ENCODE data around the gene ZBTB47.

The ZBTB47 gene

DNA sequence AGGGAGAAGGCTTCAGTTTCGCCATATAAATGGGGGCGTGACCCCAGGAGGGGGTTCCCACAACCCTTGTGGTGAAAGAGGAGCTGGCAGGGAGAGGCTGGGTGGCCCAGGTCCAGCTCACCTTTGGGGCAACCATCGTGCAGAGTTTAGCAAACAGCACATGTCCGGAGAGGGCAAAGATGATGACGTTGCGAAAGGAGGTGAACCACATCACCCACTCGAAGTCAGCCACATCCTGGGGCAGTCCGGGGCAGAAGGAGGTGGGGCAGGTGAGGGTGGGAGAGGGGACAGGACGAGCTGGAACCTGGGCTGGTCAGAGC lies 45.4 kb downstream of the ZBTB47 start:
- no peak for DNase-seq (ENCODE audit: low read depth in 2 of 2)

GRCh38 chr3:42699511-42699971 lies 46.0 kb downstream of the ZBTB47 start:
- DNase-seq (ENCODE audit: low read depth in 2 of 2) = no peak

DNA sequence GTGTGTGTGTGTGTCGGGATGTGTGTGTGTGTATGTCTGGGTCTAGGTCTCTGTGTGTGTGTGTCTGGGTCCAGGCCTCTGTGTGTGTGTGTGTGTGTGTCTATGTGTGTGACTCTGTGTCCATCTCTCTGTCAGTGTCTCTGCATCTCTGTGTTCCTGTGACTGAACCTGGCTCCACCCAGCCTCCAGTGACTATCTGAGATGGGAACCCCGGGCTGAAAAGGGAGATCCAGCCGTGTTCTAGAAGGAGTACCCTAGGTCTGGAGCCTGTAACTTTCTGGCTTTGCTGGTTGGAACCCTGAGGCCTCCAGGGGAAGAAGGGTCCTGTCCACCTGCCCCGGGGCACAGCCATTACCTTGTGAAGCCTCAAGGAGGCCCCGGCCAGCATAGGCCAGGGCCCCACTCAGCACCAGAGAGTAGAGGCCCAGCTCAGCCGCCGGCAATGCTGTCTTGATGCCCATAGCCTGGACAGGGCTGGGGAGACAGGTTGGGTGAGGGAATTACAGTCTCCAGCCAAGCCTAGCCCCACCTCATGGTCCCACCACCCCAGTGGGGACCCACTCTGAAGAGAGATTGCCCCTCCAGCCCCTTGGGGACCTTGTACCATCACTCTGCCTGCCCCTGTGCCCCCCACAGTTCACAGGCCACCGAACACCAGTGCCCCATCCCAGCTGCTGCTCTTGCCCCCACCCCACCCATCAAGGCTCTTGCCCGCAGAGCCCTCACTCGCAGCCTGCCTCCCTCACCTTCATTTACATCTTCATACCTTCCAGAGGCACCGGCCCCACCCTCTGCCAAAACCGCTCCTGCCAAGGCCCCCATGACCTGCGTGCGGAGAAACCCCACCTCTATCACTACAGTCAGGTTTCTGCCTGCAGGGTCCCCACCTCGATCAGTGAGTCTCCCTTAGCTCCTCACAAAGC lies 47.1 kb downstream of the ZBTB47 start:
- no peak for DNase-seq (ENCODE audit: low read depth in 2 of 2)

- DNase-seq (ENCODE audit: low read depth in 2 of 2) = peak; percentile 11 to 20
These were observed 48.0 kb downstream of the ZBTB47 start for GRCh38 chr3:42701371-42702065.

DNA sequence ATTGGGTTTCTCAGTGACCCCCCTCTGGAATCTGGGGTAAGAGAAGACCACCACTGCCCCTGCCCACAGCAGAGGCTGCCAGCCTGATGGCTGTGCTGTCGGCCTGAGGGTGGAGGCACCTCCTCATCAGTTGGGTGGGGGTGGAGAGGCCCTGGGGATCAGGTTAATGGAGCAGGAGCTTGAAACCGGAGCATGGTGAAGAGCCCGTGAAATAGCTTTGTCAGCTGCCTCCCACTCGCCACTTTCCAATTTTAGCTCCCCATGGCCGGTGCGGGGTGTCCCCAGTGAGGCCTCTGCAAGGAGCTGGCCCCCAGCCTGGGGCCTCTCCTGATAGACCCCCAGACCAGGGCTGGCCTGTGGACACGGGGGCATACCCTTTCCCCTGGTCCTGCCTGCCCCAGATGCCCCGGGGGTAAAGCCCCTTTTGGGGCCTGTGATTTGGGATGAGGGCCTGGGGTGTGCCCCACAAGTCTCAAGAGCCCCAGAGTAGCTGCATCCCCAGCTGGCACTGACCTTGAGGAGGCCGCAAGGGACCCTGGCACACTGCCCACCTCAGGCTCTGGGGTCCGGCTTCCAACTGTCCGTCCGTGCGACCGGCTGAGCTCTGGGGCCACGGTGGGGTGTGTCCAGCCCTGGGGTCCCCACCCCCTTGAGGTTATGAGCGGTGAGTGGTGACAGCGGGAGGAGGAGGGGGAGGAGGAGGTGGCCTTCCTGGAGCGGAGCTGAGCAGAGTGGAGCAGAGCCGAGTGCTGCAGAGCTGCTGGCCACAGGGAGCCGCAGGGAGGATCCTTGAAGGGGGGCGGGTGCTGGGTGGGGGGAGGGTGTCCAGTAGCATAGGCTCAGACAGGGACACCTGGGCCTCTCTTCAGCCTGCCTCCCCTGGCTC lies 48.8 kb downstream of the ZBTB47 start, which contains the start of gene HHATL:
TSS of gene HHATL (minus strand) at position 733 of the 886 bp plus-strand sequence. CDS start 1,972 bp downstream, outside the sequence.
- no peak for DNase-seq (ENCODE audit: low read depth in 2 of 2)

DNA sequence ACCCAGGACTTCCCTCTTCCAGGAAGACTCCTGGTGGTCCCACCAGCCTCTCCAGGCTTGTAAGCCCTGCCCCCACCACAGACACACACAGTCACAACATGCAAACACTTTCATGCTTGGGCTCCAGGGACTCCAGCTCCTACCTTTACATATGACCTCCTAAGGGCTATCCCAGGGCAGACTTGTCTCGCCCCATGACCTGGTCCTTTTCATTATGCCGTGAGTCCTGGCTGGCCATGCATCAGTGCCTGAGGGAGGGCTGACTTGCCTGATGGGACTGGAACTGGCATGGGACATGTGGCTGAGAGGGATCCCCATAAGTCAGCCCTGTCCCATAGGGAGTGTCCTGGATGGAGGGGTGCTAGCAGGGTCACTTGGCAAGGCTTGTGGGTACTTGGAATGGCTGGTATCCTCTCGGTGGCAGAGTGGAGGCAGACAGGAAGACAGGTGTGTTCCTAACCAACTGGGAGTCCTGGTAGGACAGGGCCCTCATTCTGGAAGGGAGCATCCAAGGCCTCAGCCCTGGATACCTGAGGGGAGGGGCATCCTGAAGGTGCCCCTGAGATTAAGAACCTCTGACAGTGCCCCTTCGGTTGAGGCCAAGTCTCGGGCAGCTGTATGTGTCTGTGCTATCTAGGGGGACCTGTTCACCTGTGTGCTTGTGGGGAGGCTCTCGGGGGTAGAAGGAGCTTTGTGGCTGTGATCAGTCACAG lies 49.6 kb downstream of the ZBTB47 start:
- DNase-seq (ENCODE audit: low read depth in 2 of 2) = no peak

- DNase-seq (ENCODE audit: low read depth in 2 of 2) = no peak
These were observed 50.2 kb downstream of the ZBTB47 start for GRCh38 chr3:42703695-42704025.

- DNase-seq (ENCODE audit: low read depth in 2 of 2) = no peak
These were observed 50.8 kb downstream of the ZBTB47 start for GRCh38 chr3:42704136-42704841.

GRCh38 chr3:42705058-42705767 lies 51.7 kb downstream of the ZBTB47 start:
- no peak for DNase-seq (ENCODE audit: low read depth in 2 of 2)

DNA sequence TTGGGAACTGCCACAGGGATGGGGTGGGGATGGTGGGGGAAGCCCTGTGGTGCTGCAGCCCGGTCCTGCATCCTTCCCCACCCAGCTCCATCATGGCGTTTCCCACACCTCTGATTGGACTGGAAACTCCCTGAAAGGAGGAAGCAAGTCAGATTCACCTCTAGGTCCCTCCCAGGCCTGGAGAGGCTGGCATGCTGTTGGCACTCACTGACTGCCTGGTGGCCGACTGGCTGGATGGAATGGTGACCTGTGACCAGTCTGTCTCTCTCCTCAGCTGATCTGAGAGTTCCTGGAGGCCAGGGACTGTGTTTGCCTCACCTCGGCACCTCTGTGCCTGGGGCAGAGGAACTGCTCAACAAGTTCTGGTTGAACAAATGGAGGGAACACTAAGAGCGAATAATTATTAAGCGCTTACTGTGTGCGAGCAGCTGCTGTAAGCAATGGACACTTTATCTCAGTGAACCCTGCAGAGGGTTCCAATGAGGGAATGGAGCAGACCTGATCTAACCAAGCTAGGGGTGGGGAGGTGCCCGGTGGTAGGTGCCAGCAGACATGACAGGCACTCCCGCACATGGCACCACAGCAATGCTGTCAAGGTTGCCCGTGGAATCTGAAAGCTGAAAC lies 52.6 kb downstream of the ZBTB47 start:
- DNase-seq (ENCODE audit: low read depth in 2 of 2) = no peak

GRCh38 chr3:42706721-42707619 lies 53.5 kb downstream of the ZBTB47 start:
- DNase-seq (ENCODE audit: low read depth in 2 of 2) = no peak

- DNase-seq (ENCODE audit: low read depth in 2 of 2) = no peak
These were observed 54.3 kb downstream of the ZBTB47 start for GRCh38 chr3:42707620-42708355.

DNA sequence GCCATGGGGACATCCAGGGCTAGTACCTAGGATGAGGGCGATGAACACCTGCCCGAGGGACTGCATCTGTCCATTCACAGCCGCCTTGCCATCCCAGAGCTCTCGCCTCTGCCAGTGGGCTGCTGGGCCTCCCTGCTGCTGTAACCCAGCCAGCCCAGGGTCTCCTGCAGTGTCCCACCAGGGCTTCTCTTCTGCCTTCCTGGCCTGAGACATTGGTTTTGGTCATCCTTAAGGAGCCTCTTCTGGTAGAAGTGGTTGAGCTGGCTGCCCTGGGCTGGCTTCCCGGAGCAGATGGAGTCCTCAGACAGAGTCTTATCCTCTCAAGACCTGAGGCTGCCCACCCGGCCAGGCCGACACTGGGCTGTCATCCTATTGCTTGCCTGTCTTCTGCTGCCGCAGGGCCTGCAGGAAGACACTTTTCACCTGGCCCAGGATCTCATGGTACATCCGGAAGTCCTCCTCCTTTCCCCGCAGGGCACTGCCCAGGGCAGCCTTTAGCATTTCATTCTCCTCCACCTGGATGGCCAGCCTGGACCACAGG lies 55.2 kb downstream of the ZBTB47 start:
- DNase-seq (ENCODE audit: low read depth in 2 of 2) = no peak

DNA sequence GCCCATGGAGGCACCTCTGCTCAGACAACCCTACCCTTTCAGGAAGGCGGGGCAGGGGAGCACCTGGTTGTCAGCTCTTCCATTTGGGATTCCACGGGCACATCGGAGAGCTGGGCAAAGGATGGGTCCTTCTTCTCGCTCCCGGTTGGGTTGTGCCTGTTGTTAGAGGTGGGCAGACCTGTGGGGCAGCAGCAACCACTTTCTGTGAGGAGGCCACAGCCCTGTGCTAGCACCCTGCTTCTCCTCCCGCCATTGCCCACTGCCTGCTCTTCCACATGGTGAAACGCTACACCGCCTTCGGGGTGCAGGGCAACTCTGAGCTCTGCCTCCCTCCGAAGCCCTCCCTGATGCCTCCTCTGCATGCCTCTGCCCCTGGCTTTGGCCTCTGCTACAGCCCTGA lies 56.1 kb downstream of the ZBTB47 start:
- DNase-seq (ENCODE audit: low read depth in 2 of 2) = no peak

DNA sequence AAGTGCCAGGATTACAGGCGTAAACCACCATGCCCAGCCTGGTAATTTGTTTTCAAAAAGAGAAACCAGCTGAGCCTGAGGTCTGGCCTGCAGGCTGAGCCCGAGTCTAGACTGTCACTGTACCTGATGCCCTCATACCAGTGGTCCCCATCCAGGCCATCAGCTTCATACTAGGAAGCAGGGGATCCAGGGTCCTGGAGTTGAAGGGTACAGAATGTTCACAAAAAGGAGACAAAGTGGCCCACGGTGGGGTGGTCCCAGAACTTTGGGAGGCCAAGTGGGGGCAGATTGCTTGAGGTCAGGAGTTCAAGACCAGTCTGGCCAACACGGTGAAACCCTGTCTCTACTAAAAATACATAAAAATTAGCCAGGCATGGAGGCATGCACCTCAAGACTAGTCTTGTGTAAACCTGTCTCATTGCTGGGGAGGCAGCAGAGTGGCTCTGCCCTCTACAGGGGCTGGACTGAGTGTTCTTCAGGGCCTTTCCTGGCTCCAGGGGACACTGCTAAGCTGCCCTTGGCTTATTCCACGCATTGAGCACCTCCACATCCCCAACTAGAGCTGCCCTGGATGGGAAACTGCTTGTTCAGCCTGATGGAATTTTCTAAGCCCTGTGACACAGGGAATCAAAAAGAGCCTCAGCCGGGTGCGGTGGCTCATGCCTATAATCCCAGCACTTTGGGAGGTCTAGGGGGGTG lies 57.0 kb downstream of the ZBTB47 start:
- DNase-seq (ENCODE audit: low read depth in 2 of 2) = no peak

DNA sequence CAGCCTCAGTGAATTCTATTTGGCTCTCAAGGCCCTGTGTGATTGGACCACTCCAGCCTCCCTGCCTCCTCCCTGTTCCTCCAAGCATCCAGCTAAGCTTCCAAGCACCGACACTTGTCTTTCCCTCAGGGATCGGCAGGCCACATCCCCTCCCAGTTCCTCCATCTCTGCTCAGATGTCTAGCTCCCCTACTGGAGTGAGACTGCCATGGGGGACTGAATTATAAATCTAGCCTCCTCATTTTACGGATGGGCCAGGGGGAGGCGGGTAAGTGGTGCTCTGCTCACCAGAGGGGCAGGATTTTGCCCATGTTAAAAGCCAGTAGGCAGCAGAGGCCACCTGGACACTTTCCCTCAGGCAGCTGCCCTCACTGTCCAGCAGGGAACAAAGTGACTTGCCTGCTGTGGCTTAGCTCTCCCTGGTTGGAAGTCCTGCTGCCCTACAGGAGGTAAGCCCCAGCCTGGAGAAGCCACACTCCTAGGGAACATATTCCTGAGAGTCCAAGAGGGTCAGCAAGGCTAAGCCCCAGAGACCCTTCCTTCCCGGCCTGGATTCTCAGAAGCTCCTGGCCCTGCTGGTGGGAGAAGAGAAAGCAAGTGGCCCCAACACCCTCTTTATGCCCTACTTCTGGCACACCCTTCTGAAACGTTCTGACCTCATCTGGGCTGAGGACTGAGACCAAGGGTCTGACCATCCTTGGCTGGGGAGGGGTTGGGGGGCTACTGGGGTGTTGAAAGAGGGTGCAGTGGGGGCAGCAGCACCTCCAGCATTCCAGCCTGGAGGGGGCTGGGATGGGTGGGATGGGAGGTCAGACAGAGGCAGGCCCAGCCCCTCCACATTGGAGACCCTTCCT lies 58.2 kb downstream of the ZBTB47 start:
- DNase-seq (ENCODE audit: low read depth in 2 of 2) = no peak

Measured in stimulated activated CD4-positive, alpha-beta T cell treated with anti-CD3 and anti-CD28 coated beads, Interleukin-1b, Interleukin-23, amount 100 ng/mL, for 1 hour (primary cell).